ENCODE data around the gene OPRM1. TPM values are rescaled to one million over a fixed set of nuclear protein-coding genes. Genes with fewer than 3 reads are reported as not detected.

OPRM1 gene
- total RNA-seq, 1 experiment from 2014 or later: not detected

GRCh38 chr6:154276810-154277628 lies 238.0 kb downstream of the OPRM1 start:
- WGBS (ENCODE audit: extremely low coverage, insufficient read length, low lambda C conversion rate): no CpG with 5 or more reads among the region's 11 CpGs
- 0 out of 4 replicates have a peak, but pooled peaks cover 0 to 2% of the 10 kb centered on the region in 2 experiments for H3K4me1 Mint-ChIP-seq
- H3K18ac ChIP-seq (ENCODE audit: insufficient read length, low read depth, low read length): no peak overlapping the region

More at GRCh38 chr6:154276810-154277628, 238.0 kb downstream of the OPRM1 start:
- no peaks in the 10 kb centered on the region for H3K27me3 Mint-ChIP-seq (ENCODE audit: low read depth)
- Histone ChIP-seq H3K27me3 (ENCODE audit: insufficient read depth, low read length) (no peaks in the 10 kb centered on the region), H4K91ac (ENCODE audit: insufficient read length, low read depth, low read length) (no peak overlapping the region), H4K8ac (replicated peaks; ENCODE audit: insufficient read length, low read depth, low read length) (no peak overlapping the region), H3K14ac (ENCODE audit: insufficient read depth, low read length) (no peak overlapping the region), H2AK5ac (ENCODE audit: insufficient read length, low read length) (no peak overlapping the region), H2BK5ac (ENCODE audit: insufficient read length, low read length) (no peak overlapping the region), H2BK120ac (ENCODE audit: low read depth, low read length, poor library complexity, severe bottlenecking) (no peak overlapping the region), H3T11ph (ENCODE audit: low read length) (no peak overlapping the region), H4K20me1 (ENCODE audit: control insufficient read depth, insufficient read depth, insufficient read length) (no peaks in the 10 kb centered on the region), H3K4me1 (ENCODE audit: insufficient read depth, low read length) (no peaks in the 10 kb centered on the region), H2AFZ (ENCODE audit: low read length) (no peak overlapping the region), H2BK15ac (ENCODE audit: low read depth, low read length) (no peak overlapping the region), H4K5ac (ENCODE audit: insufficient read length, low read depth, low read length) (no peak overlapping the region), H3K4me2 (ENCODE audit: insufficient read depth, insufficient read length, low read length) (no peak overlapping the region), H3K79me2 (ENCODE audit: insufficient read depth, low read length) (no peaks in the 10 kb centered on the region), H3K23ac (ENCODE audit: insufficient read length, low read depth, low read length) (no peak overlapping the region), H3K56ac (ENCODE audit: insufficient read length, low read depth, low read length) (no peak overlapping the region), H2BK12ac (ENCODE audit: insufficient read length, low read depth, low read length) (no peak overlapping the region), H3K9me3 (ENCODE audit: control insufficient read depth, low read depth, low read length) (no peaks in the 10 kb centered on the region), H3K79me1 (ENCODE audit: insufficient read depth, low read depth, low read length, poor library complexity, severe bottlenecking) (no peaks in the 10 kb centered on the region), H3K4ac (ENCODE audit: low read depth, low read length) (no peak overlapping the region), H3K9ac (ENCODE audit: extremely low read depth, insufficient read length, low read length) (no peak overlapping the region), H3K23me2 (ENCODE audit: insufficient read length, low read depth, low read length, poor library complexity, severe bottlenecking) (no peaks in the 10 kb centered on the region), H3K27ac (ENCODE audit: insufficient read length, low read depth, low read length) (no peak overlapping the region), H2BK20ac (ENCODE audit: low read depth, low read length, poor library complexity, severe bottlenecking) (no peak overlapping the region)
- no peak overlapping the region for H3K27ac Mint-ChIP-seq
- no peaks in the 10 kb centered on the region for H3K9me3 Mint-ChIP-seq
- H3K36me3 Mint-ChIP-seq (ENCODE audit: insufficient read depth in 1 of 3, low read depth in 3 of 3): no peaks in the 10 kb centered on the region
- DNase-seq: no peak
- TF ChIP-seq CTCF (conservative IDR thresholded peaks at IDR 0.05): peak; percentile 58; the same call in 2 of the 3 replicates
- H3K4me3 Mint-ChIP-seq: no peak overlapping the region

All from H9 (cell line).